HEK293 (cell line): ENCODE data around the gene APOBR.

ENCODE experiments used
- FEZF1 ChIP-seq: fragments of 450-650 bp; formaldehyde crosslinking; IDR thresholded peaks from 2 replicates; pipeline ENCODE4 v1.5.1; 2016; ENCODE audit warnings: missing biosample characterization, missing genetic modification characterization
- OSR2 ChIP-seq: fragments of 450-650 bp; formaldehyde crosslinking; IDR thresholded peaks from 2 replicates; pipeline ENCODE4 v1.5.1; 2016; ENCODE audit warnings: missing biosample characterization, missing genetic modification characterization
- ZBTB20 ChIP-seq: fragments of 450-650 bp; formaldehyde crosslinking; IDR thresholded peaks from 2 replicates; pipeline ENCODE4 v1.5.1; 2016; ENCODE audit warnings: missing biosample characterization, missing genetic modification characterization
- ZNF558 ChIP-seq: fragments of 450-650 bp; formaldehyde crosslinking; IDR thresholded peaks from 2 replicates; pipeline ENCODE4 v1.5.1; 2016; ENCODE audit warnings: missing biosample characterization, missing genetic modification characterization
- ZNF561 ChIP-seq: fragments of 450-650 bp; IDR thresholded peaks from 2 replicates; pipeline ENCODE4 v1.5.1; 2018; ENCODE audit warnings: missing biosample characterization, missing genetic modification characterization, borderline replicate concordance
- TF ChIP-seq, protein P1 (sequence below): fragments of 450-650 bp; formaldehyde crosslinking; IDR thresholded peaks from 2 replicates; pipeline ENCODE4 v1.5.1; 2016; ENCODE audit warnings: missing biosample characterization, missing genetic modification characterization
- TF ChIP-seq, protein P2 (sequence below): fragments of 450-650 bp; formaldehyde crosslinking; IDR thresholded peaks from 2 replicates; pipeline ENCODE4 v1.5.1; 2016; ENCODE audit warnings: missing biosample characterization, missing genetic modification characterization
- TF ChIP-seq, protein P3 (sequence below): fragments of 450-650 bp; formaldehyde crosslinking; IDR thresholded peaks from 2 replicates; pipeline ENCODE4 v1.5.1; 2016; ENCODE audit warnings: missing biosample characterization, missing genetic modification characterization

DNA sequence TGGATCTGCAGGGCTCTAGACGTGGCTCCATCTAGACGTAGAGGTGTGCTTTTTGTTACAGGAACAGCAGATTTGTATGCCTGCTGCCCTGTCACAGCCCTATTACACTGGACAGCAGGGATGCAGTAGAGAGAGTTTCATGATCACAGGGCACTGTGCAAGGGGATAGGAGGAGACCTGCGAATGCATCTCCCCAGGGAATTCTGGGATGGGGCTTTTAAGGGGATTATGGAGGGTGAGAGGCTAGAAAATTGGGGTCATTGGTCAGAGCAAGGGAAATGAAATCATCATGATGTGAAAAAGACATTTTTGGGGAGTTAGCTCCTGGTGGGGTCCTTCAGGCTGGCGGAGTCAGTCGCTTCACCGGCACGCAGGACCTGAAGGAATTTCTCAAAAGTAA is 48.2 kb downstream of the APOBR start:
- TF ChIP-seq OSR2 = no peak
- TF ChIP-seq, protein P1, sequence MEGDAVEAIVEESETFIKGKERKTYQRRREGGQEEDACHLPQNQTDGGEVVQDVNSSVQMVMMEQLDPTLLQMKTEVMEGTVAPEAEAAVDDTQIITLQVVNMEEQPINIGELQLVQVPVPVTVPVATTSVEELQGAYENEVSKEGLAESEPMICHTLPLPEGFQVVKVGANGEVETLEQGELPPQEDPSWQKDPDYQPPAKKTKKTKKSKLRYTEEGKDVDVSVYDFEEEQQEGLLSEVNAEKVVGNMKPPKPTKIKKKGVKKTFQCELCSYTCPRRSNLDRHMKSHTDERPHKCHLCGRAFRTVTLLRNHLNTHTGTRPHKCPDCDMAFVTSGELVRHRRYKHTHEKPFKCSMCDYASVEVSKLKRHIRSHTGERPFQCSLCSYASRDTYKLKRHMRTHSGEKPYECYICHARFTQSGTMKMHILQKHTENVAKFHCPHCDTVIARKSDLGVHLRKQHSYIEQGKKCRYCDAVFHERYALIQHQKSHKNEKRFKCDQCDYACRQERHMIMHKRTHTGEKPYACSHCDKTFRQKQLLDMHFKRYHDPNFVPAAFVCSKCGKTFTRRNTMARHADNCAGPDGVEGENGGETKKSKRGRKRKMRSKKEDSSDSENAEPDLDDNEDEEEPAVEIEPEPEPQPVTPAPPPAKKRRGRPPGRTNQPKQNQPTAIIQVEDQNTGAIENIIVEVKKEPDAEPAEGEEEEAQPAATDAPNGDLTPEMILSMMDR (tag by site-specific recombination) = no peak
- TF ChIP-seq ZNF561 (tag by site-specific recombination) = no peak
- TF ChIP-seq, protein P2, sequence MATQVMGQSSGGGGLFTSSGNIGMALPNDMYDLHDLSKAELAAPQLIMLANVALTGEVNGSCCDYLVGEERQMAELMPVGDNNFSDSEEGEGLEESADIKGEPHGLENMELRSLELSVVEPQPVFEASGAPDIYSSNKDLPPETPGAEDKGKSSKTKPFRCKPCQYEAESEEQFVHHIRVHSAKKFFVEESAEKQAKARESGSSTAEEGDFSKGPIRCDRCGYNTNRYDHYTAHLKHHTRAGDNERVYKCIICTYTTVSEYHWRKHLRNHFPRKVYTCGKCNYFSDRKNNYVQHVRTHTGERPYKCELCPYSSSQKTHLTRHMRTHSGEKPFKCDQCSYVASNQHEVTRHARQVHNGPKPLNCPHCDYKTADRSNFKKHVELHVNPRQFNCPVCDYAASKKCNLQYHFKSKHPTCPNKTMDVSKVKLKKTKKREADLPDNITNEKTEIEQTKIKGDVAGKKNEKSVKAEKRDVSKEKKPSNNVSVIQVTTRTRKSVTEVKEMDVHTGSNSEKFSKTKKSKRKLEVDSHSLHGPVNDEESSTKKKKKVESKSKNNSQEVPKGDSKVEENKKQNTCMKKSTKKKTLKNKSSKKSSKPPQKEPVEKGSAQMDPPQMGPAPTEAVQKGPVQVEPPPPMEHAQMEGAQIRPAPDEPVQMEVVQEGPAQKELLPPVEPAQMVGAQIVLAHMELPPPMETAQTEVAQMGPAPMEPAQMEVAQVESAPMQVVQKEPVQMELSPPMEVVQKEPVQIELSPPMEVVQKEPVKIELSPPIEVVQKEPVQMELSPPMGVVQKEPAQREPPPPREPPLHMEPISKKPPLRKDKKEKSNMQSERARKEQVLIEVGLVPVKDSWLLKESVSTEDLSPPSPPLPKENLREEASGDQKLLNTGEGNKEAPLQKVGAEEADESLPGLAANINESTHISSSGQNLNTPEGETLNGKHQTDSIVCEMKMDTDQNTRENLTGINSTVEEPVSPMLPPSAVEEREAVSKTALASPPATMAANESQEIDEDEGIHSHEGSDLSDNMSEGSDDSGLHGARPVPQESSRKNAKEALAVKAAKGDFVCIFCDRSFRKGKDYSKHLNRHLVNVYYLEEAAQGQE (tag by site-specific recombination) = no peak
- no peak for TF ChIP-seq FEZF1 (tag by site-specific recombination)
- no peak for TF ChIP-seq ZBTB20 (tag by site-specific recombination)
- TF ChIP-seq ZNF558 = no peak
- TF ChIP-seq, protein P3, sequence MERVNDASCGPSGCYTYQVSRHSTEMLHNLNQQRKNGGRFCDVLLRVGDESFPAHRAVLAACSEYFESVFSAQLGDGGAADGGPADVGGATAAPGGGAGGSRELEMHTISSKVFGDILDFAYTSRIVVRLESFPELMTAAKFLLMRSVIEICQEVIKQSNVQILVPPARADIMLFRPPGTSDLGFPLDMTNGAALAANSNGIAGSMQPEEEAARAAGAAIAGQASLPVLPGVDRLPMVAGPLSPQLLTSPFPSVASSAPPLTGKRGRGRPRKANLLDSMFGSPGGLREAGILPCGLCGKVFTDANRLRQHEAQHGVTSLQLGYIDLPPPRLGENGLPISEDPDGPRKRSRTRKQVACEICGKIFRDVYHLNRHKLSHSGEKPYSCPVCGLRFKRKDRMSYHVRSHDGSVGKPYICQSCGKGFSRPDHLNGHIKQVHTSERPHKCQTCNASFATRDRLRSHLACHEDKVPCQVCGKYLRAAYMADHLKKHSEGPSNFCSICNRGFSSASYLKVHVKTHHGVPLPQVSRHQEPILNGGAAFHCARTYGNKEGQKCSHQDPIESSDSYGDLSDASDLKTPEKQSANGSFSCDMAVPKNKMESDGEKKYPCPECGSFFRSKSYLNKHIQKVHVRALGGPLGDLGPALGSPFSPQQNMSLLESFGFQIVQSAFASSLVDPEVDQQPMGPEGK (tag by site-specific recombination) = no peak
